ENCODE data around the gene AP2A1.

- no peak for TF ChIP-seq CTCF (IDR thresholded peaks at IDR 0.05)
- TF ChIP-seq POLR2A (IDR thresholded peaks at IDR 0.05), result no peak
These were observed 49.8 kb downstream of the AP2A1 start for GRCh38 chr19:49816590-49816989.

Measured in thyroid gland (tissue), 4 donors.